Measurements from ENCODE around the gene FCHSD1. TPM values are rescaled to one million over a fixed set of nuclear protein-coding genes. Genes with fewer than 3 reads are reported as not detected.

The FCHSD1 gene
- total and polyA plus RNA-seq, 10 of the 15 experiments (the other 5 are each of a cell fraction or from before 2014, with no cell fraction given), result 0.97 to 22.8 (median 10.7) TPM

DNA sequence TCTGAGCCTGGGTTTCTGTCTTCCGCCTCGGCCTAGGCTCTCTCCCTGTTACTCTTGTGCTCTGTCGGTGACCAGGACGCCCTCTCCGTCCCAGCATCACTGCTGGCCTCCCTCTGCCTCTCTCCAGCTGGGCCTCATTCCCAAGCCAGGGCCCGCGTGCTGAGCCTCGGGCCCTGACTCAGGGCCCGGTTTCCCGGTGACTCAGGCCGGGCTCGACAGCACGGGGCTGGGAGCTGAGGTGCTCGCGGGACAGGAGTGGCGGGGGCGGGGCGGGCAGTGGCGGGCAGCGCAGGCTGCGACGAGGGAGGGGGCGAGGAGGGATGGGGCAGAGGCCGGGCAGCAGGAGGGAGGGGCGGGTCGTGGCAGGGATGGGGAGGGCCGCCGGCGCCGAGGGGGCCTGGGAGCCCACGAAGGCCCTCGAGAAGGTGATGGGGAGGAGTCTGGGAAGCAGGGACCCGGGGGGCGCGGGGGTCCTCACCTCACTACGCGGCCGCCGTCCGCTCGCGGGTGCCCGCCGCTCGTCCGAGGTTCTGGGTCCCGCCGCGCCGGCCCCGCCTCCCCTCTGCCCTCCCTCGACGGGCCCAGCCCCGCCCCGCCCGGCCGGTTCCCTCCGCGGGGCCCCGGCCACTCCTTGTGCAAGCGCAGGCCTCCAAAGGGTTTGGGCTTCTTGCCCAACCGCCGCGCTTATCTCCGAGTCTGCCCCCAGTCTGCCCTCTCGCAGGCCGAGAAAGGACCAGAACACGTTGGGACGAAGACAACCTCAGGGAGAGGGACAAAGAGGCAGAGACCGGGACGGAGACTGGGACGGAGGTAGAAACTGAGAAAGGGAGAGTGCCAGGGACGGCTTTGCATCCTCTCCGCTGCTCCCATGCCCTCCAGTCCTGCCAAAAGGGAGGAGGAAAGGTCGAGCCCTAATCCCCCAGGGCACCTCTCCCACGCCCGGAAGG is 30.8 kb upstream of the FCHSD1 start, which contains the start of gene ARAP3:
Gene ARAP3 (minus strand): TSS at position 536 of the 947 bp plus-strand sequence. CDS start 1,744 bp downstream, outside the sequence.
- in situ Hi-C loops (cut with MboI), result no loop called here
- ChIA-PET CTCF (no interaction called here), POLR2A (no interaction called here), SMC1A (ENCODE audit: uncharacterized antibody, unreplicated experiment) (no interaction called here), RAD21 (ENCODE audit: unreplicated experiment) (interaction anchor here (1.0 kb wide), 1 partner anchor 10 kb away, joined by 5 read pairs; no protein-coding TSS in a partner anchor)
- Histone ChIP-seq H3K9ac (ENCODE audit: control insufficient read depth, insufficient read depth, low read length) (no peak within 1 kb of the TSS), H3K27me3 (replicated peaks in 1 of 2; ENCODE audit: control insufficient read depth in 2 of 2, insufficient read depth in 2 of 2, low read length in 1 of 2) (peaks cover 2 to 12% of the 10 kb centered on the region in 2 experiments; a peak in 3 of 4 replicates), H3K4me1 (ENCODE audit: control insufficient read depth, insufficient read depth, low read length) (no peaks in the 10 kb centered on the region), H3K36me3 (ENCODE audit: control insufficient read depth in 2 of 2, insufficient read depth in 2 of 2, low read length in 1 of 2) (no peaks in the 10 kb centered on the region), H3K4me3 (no peak within 1 kb of the TSS), H4K20me1 (ENCODE audit: control insufficient read depth, insufficient read depth) (no peaks in the 10 kb centered on the region), H3K4me2 (ENCODE audit: control insufficient read depth, insufficient read depth) (peak within 1 kb of the TSS; percentile 13; the same call in 1 of the 2 replicates), H2AFZ (ENCODE audit: control insufficient read depth, low read depth, low read length) (no peak within 1 kb of the TSS), H3K79me2 (ENCODE audit: control insufficient read depth, insufficient read depth, low read length) (no peaks in the 10 kb centered on the region), H3K9me3 (replicated peaks; ENCODE audit: control insufficient read depth, insufficient read depth, low read length) (no peaks in the 10 kb centered on the region), H3K27ac (ENCODE audit: control insufficient read depth, insufficient read depth) (no peak within 1 kb of the TSS)
- ATAC-seq (peak; percentile 71), FAIRE-seq (no peak), DNase-seq (ENCODE audit: low read depth, low spot score) (no peak)
- WGBS (ENCODE audit: insufficient coverage, insufficient replicate concordance, low lambda C conversion rate, missing lambda C conversion rate), result 23% methylated on average over 33 of the region's 77 CpGs
- BruUV-seq (replicated peaks), result no TSS peak
- intact Hi-C loops (cut with micrococcal nuclease; ENCODE audit: unreplicated experiment), result no loop called here
- TF ChIP-seq CREB1 (IDR thresholded peaks at IDR 0.05; ENCODE audit: low read depth) (no peak), FOS (IDR thresholded peaks at IDR 0.05; ENCODE audit: borderline replicate concordance, extremely low read depth, insufficient read length) (no peak), CUX1 (IDR thresholded peaks at IDR 0.05; ENCODE audit: insufficient replicate concordance, low read depth, low read length) (no peak), NFIC (IDR thresholded peaks at IDR 0.05; ENCODE audit: low read depth, low read length) (no peak), ZNF217 (IDR thresholded peaks at IDR 0.05) (no peak), ATF3 (IDR thresholded peaks at IDR 0.05; ENCODE audit: borderline replicate concordance, extremely low read depth, low read depth, low read length) (no peak), CHD2 (IDR thresholded peaks at IDR 0.05; ENCODE audit: borderline replicate concordance, low read depth, low read length) (no peak), HCFC1 (IDR thresholded peaks at IDR 0.05; ENCODE audit: low read length) (no peak), CHD1 (IDR thresholded peaks at IDR 0.05; ENCODE audit: low read depth, low read length) (no peak), ZNF274 (IDR thresholded peaks at IDR 0.05; ENCODE audit: insufficient read depth, insufficient read length) (no peak), MYC (IDR thresholded peaks at IDR 0.05; ENCODE audit: insufficient read depth, insufficient read length, insufficient replicate concordance, low read length, severe bottlenecking) (no peak), SREBF1 (IDR thresholded peaks at IDR 0.05; ENCODE audit: low read length) (no peak), DPF2 (IDR thresholded peaks at IDR 0.05) (no peak)
- TF ChIP-seq, protein P1, sequence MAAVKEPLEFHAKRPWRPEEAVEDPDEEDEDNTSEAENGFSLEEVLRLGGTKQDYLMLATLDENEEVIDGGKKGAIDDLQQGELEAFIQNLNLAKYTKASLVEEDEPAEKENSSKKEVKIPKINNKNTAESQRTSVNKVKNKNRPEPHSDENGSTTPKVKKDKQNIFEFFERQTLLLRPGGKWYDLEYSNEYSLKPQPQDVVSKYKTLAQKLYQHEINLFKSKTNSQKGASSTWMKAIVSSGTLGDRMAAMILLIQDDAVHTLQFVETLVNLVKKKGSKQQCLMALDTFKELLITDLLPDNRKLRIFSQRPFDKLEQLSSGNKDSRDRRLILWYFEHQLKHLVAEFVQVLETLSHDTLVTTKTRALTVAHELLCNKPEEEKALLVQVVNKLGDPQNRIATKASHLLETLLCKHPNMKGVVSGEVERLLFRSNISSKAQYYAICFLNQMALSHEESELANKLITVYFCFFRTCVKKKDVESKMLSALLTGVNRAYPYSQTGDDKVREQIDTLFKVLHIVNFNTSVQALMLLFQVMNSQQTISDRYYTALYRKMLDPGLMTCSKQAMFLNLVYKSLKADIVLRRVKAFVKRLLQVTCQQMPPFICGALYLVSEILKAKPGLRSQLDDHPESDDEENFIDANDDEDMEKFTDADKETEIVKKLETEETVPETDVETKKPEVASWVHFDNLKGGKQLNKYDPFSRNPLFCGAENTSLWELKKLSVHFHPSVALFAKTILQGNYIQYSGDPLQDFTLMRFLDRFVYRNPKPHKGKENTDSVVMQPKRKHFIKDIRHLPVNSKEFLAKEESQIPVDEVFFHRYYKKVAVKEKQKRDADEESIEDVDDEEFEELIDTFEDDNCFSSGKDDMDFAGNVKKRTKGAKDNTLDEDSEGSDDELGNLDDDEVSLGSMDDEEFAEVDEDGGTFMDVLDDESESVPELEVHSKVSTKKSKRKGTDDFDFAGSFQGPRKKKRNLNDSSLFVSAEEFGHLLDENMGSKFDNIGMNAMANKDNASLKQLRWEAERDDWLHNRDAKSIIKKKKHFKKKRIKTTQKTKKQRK (IDR thresholded peaks at IDR 0.05; ENCODE audit: low read depth, low read length), result no peak
